Ascending aorta (tissue), 2 donors: ENCODE measurements around the gene PNPO. TPM values are rescaled to one million over a fixed set of nuclear protein-coding genes. Genes with fewer than 3 reads are reported as not detected.

ENCODE experiments used
- DNase-seq, 2 donors: peaks; one replicate each; pipeline ENCODE4 v3.0.0-alpha.2; 2019; ENCODE audit warnings: low spot score in 2 of 2
- H3K27ac ChIP-seq, 2 donors: fragments of 200-600 bp; sonication (generic); one replicate each; pipeline ENCODE4 v1.5.1; 2016 to 2017; ENCODE audit warnings: mild to moderate bottlenecking in 1 of 2
- H3K27me3 ChIP-seq: fragments of 200-600 bp; sonication (generic); one replicate; pipeline ENCODE4 v1.5.1; 2017
- H3K36me3 ChIP-seq, 2 donors: fragments of 200-600 bp; sonication (generic); one replicate each; pipeline ENCODE4 v1.5.1; 2016
- H3K4me1 ChIP-seq, 2 donors: fragments of 200-600 bp; sonication (generic); one replicate each; pipeline ENCODE4 v1.5.1; 2016 to 2017; ENCODE audit warnings: mild to moderate bottlenecking in 1 of 2
- H3K4me3 ChIP-seq, 2 donors: fragments of 200-600 bp; sonication (generic); one replicate each; pipeline ENCODE4 v1.5.1; 2016 to 2017; ENCODE audit warnings: mild to moderate bottlenecking in 1 of 2
- H3K9me3 ChIP-seq, 2 donors: fragments of 200-600 bp; sonication (generic); one replicate each; pipeline ENCODE4 v1.5.1; 2016
- CTCF ChIP-seq, 3 experiments: fragments of 200-600 bp in 2 of 3; fragments of 450-650 bp in 1 of 3; sonication (generic) in 2 of 3; IDR thresholded peaks; one replicate each; pipeline ENCODE4 v1.5.1; 2016 to 2019; ENCODE audit warnings: antibody characterized with exemption in 3 of 3, mild to moderate bottlenecking in 1 of 3, moderate library complexity in 1 of 3
- intact Hi-C: fragments of 100-400 bp; cut with DNase I; formaldehyde crosslinking; loops from one replicate; pipeline ENCODE4 v1.15.1; 2023
- total RNA-seq: library from RNA; depleted of rRNA; stranded (reverse); fragments of >200 nt; gene quantifications from one replicate; pipeline ENCODE4 v1.1.0, GENCODE V29; 2016

PNPO gene
- total RNA-seq, 1 donor from 2014 or later: 36.7 TPM

DNA sequence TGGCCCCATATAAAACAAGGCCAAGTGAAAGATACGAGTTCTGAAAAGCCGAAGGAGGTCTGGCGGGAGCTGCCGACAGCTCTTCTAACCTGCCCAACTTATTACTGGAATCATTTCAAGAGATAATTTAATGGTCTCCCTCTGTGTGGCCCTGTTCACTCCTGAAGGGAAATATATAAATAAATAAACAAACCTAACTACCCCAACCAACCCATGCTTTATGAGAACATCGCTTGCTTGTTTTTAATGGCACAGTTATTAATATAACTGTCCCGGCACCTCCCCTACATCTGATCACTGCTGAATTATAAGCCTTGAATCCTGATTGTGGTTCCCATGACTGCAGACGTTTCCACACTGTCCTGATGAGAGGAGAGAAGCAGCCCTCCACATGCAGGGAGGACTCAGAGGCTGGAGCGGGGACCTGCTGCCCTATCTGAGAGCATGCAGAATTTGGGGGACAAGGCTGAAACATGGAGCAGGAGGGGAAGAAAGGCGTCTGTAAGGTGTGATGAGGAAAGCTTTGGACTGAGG, 51.7 kb downstream of the PNPO start:
- Histone ChIP-seq H3K36me3 (no peaks in the 10 kb centered on the region), H3K9me3 (no peaks in the 10 kb centered on the region), H3K27ac (no peak overlapping the region), H3K4me1 (no peaks in the 10 kb centered on the region), H3K4me3 (no peak overlapping the region), H3K27me3 (peaks cover 6% of the 10 kb centered on the region)
- TF ChIP-seq CTCF (IDR thresholded peaks at IDR 0.05): no peak
- DNase-seq: no peak
- intact Hi-C loops: loop anchor here (5.0 kb wide), 1 partner anchor 924 kb away; no protein-coding TSS in a partner anchor

DNA sequence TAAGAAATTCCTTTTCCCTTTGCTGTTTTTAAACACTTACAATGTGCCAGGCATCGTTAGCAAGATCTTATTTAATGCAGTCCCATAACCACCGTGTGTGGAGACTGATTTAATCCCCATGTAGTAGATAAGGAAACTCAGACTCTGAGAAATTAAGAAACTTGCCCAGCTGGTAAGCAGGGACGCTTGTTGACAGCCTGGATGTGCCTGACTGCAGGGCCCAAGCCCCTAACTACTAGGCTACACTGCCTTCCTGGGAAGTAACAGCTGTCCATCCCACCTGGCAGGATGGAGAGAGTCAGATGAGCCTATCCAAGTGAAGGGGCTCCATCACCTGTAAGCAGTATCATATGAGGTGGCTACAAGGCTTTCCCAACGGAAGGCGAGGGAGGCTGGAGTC, 52.6 kb downstream of the PNPO start:
- Histone ChIP-seq H3K27ac (no peak overlapping the region), H3K4me1 (no peaks in the 10 kb centered on the region), H3K9me3 (no peaks in the 10 kb centered on the region), H3K27me3 (peaks cover 6% of the 10 kb centered on the region), H3K36me3 (no peaks in the 10 kb centered on the region), H3K4me3 (no peak overlapping the region)
- no peak for TF ChIP-seq CTCF (IDR thresholded peaks at IDR 0.05)
- no peak for DNase-seq
- intact Hi-C loops: loop anchor here (5.0 kb wide), 1 partner anchor 923 kb away; no protein-coding TSS in a partner anchor

DNA sequence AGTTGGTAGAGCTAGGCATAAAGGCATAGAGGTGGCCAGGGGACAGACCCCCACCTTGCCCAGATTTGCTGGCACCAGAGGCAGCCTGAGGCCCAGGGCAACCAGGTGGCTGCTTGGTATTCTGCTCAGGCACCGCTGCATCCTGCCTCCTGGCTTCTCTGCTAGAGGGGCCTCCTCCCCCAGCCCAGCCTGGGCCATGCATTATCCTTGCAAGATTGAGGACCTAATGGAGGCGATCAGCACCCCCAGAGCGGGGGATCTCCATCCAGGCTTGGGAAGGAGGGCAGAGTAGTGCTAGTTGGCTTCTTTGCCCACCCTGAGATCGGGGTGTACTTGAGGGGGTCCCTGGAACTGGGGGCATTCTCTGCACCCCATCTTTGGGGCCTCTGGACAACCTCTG, 53.4 kb downstream of the PNPO start:
- intact Hi-C loops: loop anchor here (5.0 kb wide), 1 partner anchor 923 kb away; no protein-coding TSS in a partner anchor

DNA sequence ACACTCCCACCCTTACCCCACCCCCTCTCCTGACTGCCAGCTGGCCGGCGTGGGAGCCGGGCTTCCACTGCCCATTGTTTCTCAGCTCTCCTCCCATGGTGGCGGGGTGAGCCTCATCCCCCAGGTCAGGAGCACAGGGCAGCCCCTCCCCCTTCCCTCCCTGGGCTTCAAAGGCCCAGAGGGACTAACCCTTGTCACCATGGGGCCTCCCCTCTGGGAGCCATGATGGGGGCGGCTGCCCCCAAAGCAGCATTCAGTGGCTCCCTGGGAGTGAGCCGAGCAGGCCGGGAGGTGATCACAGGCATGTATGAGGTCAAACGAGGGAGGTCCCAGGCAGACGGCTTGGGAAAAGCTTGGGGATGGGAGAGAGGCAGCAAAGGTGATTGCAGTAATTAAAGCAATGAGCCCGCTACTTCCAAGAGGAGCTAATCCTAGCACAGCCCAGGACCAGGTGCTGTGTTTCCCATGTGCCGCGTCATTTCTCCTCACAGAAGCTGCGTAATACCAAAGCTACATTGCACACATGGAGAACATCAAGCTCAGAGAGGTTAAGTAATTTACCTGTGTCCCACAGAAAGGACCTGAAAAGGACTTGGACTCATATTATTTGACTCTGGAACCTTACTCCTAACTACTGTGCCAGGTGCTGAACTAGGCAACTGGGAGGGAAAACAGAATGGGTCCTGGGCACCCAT, 54.0 kb downstream of the PNPO start:
- intact Hi-C loops: no loop called here
- Histone ChIP-seq H3K36me3 (no peaks in the 10 kb centered on the region), H3K27me3 (peaks cover 6% of the 10 kb centered on the region), H3K4me3 (no peak overlapping the region), H3K27ac (no peak overlapping the region), H3K4me1 (no peaks in the 10 kb centered on the region), H3K9me3 (no peaks in the 10 kb centered on the region)
- no peak for DNase-seq
- TF ChIP-seq CTCF (IDR thresholded peaks at IDR 0.05): no peak

More for the DNA sequence above, 53.4 kb downstream of the PNPO start:
- no peaks in the 10 kb centered on the region for H3K36me3 ChIP-seq
- H3K4me3 ChIP-seq: no peak overlapping the region
- peaks cover 6% of the 10 kb centered on the region for H3K27me3 ChIP-seq
- no peaks in the 10 kb centered on the region for H3K4me1 ChIP-seq
- DNase-seq: no peak
- no peaks in the 10 kb centered on the region for H3K9me3 ChIP-seq
- no peak for TF ChIP-seq CTCF (IDR thresholded peaks at IDR 0.05)
- H3K27ac ChIP-seq: no peak overlapping the region

DNA sequence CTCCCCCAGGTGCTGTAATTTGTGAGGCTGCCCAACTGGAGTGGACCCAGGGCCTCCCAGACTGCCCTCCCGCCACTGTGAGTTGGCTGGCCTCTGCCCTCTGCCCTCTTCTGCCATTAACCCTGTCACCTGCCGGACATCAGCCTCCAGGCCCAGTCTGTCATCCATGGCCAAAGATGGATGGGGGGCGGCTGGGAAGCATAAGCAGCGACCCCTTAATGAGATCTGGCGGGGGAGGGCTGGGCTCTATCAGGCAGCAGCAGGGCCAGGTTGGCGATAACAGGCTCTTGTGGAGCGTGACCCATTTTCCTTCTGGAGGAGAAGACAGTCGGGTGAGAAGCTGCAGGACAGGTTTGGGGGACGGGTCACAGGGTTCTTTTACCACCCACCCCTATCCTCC, 54.8 kb downstream of the PNPO start:
- H3K36me3 ChIP-seq: no peaks in the 10 kb centered on the region
- peaks cover 6% of the 10 kb centered on the region for H3K27me3 ChIP-seq
- no peak for DNase-seq
- no peaks in the 10 kb centered on the region for H3K9me3 ChIP-seq
- TF ChIP-seq CTCF (IDR thresholded peaks at IDR 0.05): no peak
- H3K4me3 ChIP-seq: no peak overlapping the region
- no peak overlapping the region for H3K27ac ChIP-seq
- H3K4me1 ChIP-seq: no peaks in the 10 kb centered on the region
- intact Hi-C loops: no loop called here
